ENCODE measurements around the gene FRMD4B.
A peak's percentile ranks its signal among the peaks of the same experiment; 100 is the strongest.

The FRMD4B gene

DNA sequence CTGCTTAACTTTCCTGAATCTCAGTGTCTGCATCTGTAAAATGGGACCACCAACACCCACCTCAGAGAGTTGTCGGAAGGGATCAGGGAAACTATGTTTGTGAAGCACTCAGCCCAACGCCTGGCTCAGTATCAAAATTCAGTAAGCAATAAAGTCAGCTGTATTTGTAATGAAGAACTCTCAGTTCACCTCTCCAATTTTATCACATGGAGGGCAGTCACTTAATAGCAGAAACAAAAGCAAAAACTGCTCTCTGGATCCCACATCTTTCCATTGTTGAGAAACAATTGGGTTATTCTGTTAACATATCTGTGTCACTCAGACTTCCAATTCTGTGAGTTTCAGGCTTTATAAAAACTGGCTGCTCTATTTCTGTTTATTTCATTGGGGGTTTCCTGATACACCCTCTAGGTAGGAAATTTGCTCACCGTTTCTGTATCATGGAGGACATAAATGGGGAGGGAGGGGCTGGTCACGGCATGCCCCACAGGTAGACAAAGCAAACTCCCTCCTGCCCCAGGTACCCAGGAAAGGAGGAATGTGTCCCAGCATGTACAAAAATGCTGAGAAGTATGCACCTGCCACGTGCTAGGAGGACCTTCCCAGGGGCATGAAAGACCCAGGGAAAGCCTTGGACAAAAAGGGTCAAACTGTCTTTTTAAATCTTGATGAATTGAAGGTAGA lies 182.1 kb downstream of the FRMD4B start:
- no peak for DNase-seq (ENCODE audit: low read depth in 2 of 2)

DNA sequence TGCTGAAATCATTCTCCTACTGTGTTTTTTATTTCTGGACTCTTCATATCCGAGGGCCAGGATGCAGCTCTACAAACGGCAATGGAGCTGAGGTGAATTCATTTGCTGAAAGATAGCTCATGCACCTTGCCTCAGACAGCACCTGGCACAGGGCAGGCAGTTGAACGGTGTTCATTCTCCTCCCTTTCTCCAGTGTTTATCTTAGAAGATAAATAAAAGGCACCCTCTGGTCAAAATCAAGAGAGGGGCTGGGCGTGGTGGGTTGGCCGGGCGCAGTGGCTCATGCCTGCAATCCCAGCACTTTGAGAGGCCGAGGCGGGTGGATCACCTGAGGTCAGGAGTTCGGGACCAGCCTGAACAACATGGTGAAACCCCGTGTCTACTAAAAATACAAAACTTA lies 184.2 kb downstream of the FRMD4B start:
- DNase-seq (ENCODE audit: low read depth in 2 of 2) = no peak

DNA sequence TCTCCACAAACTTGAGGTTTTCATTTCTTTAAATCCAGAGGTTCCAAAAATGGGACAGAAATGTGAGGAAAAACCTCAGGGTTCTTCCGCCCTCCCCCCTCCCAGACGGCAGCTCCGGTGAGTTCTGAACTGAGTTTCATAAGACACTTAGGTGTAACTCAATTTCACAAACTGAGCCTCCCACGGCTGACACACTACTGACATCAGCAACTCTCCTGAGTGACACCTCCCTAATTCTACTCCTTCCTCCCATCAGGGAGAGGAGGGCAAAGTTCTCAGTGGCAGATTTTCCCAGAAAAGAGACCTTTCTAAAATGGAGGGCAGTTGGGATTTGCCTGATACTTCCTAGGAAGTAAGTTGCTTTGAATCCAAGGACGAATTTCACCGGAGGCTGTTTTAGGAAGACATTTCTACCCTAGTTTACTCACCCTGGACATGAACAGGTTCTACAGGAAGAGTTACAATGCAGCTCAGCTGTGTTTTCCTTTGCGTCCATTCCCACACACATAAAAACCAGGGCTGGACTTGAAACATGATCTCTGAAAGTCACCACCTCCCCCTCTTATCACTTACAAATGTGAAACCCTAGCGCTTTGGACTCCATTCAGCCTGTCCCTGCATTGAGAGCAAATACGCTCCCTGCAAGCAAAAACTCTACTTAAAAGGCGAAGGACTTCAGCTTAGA lies 185.4 kb downstream of the FRMD4B start:
- DNase-seq (ENCODE audit: low read depth in 2 of 2) = peak; percentile 37 to 53

DNA sequence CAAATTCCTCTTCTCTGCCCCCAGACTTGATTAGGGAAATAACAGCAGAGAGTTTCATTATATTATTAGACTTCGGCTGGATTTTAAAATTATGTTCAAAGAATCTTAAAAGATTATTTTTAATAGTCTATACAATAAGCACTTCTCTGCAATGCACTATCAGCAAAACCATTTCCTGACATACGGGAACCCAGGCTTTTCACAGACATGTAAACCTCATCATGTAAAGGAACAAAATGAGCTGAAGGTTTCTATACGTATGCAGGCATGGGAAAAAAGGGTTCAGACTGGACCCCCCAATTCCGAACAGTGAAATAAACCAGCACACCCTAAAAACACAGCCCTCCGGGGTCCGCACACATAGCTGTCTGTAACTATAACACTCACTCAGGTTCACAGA lies 185.9 kb downstream of the FRMD4B start:
- DNase-seq (ENCODE audit: low read depth in 2 of 2) = no peak

DNA sequence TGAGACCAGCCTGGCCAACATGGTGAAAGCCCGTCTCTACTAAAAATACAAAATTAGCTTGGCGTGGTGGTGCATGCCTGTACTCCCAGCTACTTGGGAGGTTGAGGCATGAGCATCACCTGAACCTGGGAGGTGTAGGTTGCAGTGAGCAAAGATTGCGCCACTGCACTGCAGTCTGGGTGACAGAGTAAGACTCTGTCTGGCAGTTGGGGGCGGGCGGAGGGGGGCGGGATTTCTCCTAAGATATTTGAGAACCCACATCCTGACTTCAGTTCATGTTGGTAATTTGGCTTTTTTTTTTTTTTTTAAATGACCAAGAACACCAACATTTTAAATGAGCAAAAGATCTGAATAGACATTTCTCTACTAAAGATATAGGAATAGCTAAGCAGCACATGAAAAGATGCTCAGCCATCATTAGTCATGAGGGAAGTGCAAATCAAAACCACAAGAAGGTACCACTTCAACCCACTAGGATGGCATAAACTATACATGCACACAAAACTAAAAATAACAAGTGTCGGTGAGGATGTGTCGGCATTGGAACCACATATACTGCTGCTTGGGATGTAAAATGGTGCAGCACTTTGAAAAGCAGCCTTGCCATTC lies 187.9 kb downstream of the FRMD4B start:
- DNase-seq (ENCODE audit: low read depth in 2 of 2) = peak; percentile 54 to 57

DNA sequence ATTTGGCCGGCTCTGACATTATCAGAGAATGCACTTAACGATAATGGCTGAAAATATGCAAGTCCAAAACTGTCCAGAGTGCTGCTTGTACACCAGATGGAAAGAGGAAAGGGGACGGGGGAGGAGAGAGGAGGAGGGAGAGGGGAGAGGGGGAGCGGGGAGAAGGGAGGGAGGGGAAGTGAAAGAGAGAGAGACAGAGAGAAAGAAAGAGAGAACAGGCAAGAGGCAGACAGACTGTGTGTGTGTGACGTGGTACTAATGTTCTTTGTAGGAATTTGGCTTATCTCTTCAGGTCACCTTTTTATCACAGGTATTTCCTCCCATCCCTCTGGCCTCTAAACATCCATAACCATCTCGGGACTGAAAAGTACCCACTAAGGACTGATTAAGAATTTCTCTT lies 188.4 kb downstream of the FRMD4B start:
- no peak for DNase-seq (ENCODE audit: low read depth in 2 of 2)

DNA sequence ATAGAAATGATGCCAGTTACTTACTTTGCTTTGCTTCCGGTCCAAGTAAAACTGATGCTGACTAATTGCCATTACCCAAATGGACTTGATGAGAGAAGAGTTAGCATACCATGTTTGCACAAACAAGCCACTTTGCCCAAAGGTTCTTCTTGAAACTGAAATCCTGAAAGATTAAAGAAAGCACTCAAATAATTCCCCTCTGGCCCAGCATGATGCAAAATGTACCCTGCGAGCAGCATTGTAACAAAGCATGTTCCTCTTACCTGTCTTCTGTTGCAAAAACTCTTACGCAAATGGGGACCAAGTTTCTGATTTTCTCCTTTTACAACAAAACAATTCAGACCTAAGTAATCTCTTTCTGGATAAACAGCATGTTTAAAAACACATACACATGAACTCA lies 189.0 kb downstream of the FRMD4B start:
- DNase-seq (ENCODE audit: low read depth in 2 of 2) = no peak

DNA sequence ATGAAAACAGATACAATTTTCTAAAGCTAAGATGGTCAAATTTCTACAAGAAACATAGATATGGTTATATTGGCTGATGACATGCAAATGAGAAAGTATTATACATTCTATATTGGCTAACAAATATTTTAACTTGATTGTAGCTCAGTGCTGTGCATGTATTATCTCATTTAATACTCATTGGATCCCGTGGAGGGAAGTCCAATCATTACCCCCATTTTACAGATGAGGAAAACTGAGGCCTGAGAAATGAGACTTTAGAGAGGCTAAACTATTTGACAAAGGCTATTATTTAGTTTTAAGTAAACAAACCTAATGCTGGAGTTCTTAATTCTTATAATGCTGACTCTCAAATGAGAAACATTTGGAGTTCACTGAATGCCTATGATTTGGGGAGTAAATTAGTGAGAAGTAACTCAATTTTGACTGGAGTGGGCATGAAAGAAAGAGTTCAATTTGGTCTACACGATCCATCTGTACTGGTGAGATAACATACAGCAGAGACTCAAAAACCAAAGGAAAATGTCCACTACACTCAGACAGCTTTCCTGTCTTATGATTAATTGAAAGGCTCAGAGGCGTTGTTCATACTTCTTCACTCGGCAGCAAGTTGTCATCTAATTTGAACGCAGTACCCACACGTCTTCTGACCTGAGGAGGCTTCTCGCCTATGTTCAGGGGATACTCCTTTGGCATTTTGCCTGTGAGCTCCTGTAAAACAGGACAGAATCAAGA lies 191.3 kb downstream of the FRMD4B start:
- no peak for DNase-seq (ENCODE audit: low read depth in 2 of 2)

DNA sequence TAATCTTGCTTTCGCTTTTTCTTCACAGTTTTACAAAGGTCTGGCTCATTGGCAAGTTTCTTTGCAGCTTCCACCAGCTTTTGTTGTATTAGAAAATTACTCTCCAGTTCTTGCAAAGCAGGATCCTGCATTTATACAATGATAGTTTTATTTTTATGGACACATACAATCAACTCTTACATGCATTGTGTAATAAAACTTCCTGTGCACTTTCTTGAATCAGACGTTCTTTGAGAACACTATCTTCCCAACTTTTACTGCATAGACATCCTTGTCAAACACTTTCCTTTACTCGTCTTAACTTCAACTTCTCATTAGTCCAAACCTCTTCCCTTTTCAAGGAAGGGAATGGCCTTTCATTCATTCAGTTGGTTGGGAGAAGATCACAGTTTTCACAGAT lies 192.1 kb downstream of the FRMD4B start:
- DNase-seq (ENCODE audit: low read depth in 2 of 2) = no peak

DNA sequence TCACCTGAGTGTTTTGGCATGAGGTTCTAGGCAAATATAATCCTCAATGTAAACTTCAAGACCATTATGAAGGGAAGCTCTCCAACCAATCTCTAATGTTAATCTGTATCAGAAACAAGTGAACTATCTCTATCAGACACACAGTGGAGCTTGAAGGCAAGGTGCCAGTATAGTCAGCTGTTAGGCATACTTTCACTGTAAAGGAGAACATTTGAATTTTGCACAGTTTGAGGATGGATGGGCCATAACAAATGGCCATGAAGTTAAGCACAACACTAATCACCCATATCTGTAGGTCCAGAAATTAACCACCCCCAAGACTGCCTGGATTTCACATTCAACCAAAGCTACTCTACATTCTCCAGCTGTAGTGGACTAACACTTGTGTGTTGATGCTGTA lies 194.4 kb downstream of the FRMD4B start:
- DNase-seq (ENCODE audit: low read depth in 2 of 2) = no peak

DNA sequence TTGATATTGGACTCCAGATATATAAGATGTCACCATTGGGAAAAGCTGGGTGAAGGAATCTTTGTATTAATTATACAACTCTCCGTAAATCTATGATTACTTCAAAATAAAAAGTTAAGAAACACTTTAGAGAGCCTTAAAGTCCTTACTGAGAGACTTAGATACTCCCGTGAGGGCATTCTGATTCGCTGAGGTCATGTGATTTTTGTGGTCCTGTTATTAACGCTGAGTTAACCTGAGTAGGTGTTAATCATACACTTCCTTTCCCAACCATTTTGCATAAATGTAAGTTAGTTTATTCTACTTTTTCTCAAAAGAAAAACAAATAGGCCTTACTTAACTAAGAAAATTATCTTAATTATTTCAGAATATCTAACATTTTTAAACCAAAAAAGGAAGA lies 196.4 kb downstream of the FRMD4B start:
- no peak for DNase-seq (ENCODE audit: low read depth in 2 of 2)

DNA sequence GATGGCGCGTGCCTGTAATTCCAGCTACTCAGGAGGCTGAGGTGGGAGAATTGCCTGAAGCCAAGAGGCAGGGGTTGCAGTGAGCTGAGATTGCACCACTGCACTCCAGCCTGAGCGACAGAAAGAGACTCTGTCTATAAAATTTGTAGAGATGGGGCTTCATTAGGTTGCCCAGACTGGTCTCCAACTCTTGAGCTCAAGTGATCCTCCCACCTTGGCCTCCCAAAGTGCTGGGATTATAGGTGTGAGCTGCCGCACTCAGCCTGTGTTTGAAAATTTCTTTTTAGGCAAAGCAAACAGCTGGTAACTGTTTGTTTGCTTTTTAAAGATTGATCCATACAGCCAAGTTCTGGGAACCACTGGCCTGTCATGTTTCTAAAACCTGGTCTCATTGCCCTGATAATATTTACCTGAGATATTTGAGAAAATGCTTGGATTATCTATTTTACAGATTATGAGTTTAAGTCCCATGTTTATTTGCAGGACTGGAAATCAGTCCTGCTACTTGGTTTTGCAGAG lies 199.3 kb downstream of the FRMD4B start:
- DNase-seq (ENCODE audit: low read depth in 2 of 2) = no peak

DNA sequence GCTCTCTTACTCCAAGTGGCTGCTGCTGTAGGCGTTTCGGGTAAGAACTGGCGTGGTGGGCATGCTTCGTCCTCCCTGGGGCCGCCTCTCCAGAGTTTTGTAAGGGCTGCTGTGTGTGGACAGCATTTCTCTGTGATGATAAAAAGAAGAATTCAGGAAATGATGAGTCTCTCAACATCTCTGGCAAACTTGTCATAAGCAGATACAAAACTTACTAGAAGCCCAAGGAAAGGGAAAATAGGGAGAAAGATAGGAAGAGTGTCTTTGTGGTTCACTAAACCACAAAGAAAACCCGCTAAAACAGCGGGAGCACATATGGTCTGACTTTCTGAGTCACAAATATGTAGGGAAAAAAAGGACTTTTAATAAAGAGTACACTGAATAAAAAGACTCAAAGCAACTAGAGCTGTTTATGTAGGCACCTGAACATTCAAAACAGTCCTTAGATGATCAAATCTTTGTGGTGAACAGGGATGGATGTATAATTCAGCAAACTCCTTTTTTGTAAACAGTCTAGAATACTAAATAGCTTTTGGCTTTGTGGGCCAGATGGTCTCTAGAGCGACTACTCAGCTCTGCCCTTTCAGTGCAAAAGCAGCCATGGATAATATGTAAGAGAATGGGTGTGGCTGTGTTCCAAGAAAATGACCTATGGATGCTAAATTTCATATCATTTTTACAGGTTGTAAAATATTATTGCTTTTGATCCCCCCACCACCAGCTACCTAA lies 203.1 kb downstream of the FRMD4B start:
- no peak for DNase-seq (ENCODE audit: low read depth in 2 of 2)

DNA sequence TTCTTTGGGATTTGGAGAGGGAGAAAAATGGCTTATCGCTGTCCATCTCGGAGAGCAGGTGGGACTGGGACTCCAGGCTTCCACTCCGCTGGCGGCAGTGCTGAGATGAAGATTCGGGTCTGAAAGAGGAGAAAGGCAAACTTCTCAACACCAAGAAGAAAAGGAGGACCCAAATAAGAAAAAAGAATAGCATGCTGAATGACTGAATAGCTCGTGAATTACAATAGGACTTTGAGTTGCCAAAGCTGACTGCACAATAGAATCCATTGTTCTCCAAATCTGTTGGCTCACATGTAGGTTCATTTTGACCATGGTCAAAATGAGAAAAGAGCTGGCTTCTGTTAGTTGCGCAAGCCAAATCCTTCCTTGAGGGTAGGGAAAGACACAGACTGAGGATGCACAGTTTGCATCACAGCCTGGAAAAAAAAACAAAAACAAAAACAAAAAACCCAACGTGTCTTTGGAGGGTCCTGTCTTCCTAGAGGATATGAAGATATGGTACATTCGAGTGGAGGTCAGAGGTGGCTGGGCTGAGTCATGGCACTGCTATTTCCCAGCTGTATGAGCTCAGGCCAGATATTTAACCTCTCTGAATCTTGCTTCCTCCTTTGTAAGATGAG lies 204.2 kb downstream of the FRMD4B start:
- DNase-seq (ENCODE audit: low read depth in 2 of 2) = no peak

DNA sequence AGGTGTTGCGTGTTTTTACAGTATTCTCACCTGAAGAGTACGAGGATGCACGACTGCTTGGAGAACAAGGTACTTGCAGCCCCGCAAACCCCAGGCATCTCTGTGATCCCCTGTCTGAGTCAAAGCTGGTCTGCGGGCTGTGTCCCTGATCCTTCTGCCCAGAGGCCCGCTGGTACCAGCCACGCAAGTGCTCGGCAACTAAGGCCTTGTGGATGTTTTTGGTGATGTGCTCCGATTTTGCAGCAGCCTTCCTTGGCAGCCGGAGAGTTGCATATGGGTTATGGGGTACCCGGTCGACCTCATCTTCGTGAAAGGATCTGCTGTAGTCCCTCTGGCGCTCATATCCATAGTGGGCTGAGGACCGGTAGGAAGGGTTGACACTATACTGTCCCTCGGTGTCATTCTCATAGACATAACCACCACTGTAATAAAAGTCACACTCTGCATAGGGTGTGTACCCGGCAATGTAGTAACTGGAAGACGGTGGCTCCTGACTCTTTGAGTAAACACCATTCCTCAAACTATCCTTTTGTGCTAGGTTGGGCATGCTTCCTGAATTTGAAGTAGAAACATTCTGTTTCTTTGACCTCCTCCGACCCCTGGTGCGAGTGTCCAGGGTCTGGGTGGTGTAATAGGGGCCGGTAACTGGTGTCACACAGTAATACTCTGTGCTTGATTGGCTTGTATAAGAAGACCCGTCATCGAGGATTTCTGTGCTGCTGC lies 204.9 kb downstream of the FRMD4B start:
- DNase-seq (ENCODE audit: low read depth in 2 of 2) = no peak

DNA sequence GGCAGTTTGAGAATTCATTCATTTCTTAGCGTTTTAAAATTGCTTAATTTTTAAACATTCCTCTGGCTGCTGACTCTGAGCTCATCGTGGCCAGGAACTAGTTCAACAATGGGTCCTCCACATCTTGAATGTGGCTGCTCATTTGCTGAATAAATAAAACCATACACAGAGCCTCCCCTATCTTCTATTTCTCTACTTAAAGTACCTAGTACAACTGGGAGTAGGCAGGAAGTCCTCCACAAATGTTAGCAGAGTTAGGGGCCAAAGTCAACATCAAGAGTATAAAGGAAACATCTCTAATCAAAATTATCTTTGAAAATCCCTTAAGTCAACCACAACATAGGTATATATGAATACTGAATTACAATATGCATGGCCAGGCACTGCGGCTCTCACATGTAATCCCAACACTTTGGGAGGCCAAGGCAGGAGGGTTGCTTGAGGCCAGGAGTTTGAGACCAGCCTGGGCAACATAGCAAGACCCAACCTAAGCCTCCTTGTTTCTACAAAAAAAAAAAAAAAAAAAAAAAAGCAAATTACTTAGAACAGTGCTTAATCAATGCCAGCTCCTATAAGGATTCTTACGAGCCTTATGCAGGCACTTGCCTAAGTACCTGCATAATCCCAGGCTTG lies 206.0 kb downstream of the FRMD4B start:
- DNase-seq (ENCODE audit: low read depth in 2 of 2) = no peak

DNA sequence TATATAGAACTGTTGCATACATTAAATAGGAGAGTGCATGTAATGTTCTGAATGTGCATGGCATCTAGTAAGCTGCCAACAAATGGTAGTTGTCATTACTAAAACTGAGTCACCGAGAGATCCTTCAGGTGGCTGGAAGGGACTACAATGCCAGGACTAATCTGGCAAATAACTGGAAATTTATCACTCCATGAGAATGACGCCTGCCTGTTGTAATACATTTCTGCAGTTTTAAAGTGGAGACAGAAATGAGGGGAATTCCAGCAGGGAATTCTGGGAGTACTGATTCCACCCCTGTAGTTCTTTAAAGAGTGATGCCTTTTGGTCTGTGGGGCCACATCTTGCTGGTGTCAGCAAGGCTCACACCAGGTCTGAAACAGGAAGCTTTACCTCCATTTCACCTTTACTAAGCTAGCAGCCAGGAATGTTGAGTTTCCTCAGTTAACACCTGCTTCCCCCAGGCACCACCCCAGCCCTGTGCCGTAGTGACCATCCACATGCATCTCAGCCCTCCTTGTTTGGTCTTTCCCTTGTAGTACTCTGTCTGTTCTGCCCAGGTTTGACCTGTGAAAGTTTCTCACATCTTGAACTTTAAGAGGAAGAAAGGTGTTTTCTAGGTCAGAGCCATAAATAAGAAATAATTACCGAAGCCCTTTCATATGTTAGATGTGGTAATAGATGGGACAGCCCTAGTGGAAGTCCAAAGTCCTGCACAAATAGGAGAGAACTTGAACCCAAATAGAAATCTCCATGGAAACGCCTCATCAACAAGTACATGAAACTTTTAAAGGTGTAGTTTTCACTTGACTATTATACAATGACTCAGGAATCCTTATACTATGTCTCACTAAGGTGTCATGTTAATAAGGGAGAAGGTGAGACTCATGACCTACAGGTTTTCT lies 206.8 kb downstream of the FRMD4B start:
- DNase-seq (ENCODE audit: low read depth in 2 of 2) = no peak

DNA sequence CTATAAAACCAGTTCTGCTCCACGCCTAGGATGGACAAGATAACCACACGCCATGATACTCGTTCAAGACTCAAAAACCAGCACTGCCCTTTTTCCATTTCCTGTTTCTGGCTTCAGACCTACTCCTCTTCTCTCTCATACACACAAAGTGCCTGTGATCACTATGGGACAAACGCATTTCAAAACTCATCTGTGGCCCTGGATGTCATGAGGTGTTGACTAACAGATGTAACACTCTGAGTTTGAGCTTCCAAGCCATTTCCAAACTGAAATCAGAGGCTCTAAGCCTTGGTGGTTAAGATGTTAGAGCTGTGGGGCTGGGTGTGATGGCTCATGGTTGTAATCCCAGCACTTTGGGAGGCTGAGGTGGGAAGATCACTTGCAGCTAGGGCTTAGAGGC lies 207.8 kb downstream of the FRMD4B start:
- no peak for DNase-seq (ENCODE audit: low read depth in 2 of 2)

All from stimulated activated CD4-positive, alpha-beta T cell treated with anti-CD3 and anti-CD28 coated beads, Interleukin-15, amount 100 ng/mL, for 48 hours (primary cell).